Chondrocyte (in vitro differentiated cells): ENCODE data around the gene BBLN. TPM values are rescaled to one million over a fixed set of nuclear protein-coding genes. Genes with fewer than 3 reads are reported as not detected.

ENCODE experiments used
- DNase-seq: peaks from one replicate; pipeline ENCODE4 v3.0.0; 2021; ENCODE audit warnings: mixed read lengths, low spot score
- H3K27ac Mint-ChIP-seq: one replicate; pipeline ENCODE4 v1.8.0; 2021; ENCODE audit warnings: mild to moderate bottlenecking, moderate library complexity, mixed read lengths; ENCODE audit not compliant: unreplicated experiment
- H3K27me3 Mint-ChIP-seq: 2 replicates; pipeline ENCODE4 v1.8.0; 2021; ENCODE audit warnings: low read depth, mixed read lengths
- H3K36me3 Mint-ChIP-seq: 2 replicates; pipeline ENCODE4 v1.8.0; 2021; ENCODE audit warnings: low read depth, mixed read lengths
- H3K4me1 Mint-ChIP-seq: 2 replicates; pipeline ENCODE4 v1.8.0; 2021; ENCODE audit warnings: low read depth, mild to moderate bottlenecking, mixed read lengths
- H3K4me3 Mint-ChIP-seq: one replicate; pipeline ENCODE4 v1.8.0; 2021; ENCODE audit warnings: mild to moderate bottlenecking, moderate library complexity, mixed read lengths; ENCODE audit not compliant: unreplicated experiment
- H3K9me3 Mint-ChIP-seq: 2 replicates; pipeline ENCODE4 v1.8.0; 2021; ENCODE audit warnings: low read depth, mixed read lengths
- CTCF ChIP-seq: fragments of 200-600 bp; sonication (generic); IDR thresholded peaks from 2 replicates; pipeline ENCODE4 v1.5.0; 2021; ENCODE audit warnings: antibody characterized with exemption, mild to moderate bottlenecking, moderate library complexity
- total RNA-seq: library from RNA; stranded (reverse); gene quantifications from 3 replicates; pipeline ENCODE4 v1.2.1, GENCODE V29; 2021

Gene BBLN
- total RNA-seq, 1 donor from 2014 or later, result 78.8 TPM

GRCh38 chr9:128203707-128204551, 43.9 kb downstream of the BBLN start:
- no peaks in the 10 kb centered on the region for H3K9me3 Mint-ChIP-seq
- peak overlapping the region; percentile 85 for H3K27ac Mint-ChIP-seq
- no peak for TF ChIP-seq CTCF
- H3K36me3 Mint-ChIP-seq, result no peaks in the 10 kb centered on the region
- DNase-seq, result no peak
- no peaks in the 10 kb centered on the region for H3K27me3 Mint-ChIP-seq
- H3K4me1 Mint-ChIP-seq, result peaks cover 54% of the 10 kb centered on the region
- peak overlapping the region; percentile 88 for H3K4me3 Mint-ChIP-seq

DNA sequence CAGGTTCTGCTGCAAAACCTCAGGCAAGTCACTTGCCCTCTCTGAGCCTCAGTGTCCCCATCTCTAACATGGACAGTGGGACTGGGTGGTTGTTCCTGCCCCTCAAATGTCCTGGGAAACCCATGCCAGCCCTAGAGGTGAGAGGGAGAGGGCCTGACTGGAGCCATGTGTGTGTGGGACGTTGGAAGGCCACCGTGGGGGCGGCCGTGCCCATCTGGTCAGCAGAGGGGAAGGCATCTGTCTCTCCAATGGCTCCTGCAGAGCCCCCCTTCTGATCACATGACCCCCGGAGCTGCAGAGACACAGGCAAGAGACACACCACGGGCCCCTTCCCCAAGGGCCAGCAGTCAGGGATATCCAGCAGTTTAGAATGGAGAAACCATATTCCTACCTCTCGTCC, 44.8 kb downstream of the BBLN start:
- H3K4me3 Mint-ChIP-seq, result peak overlapping the region; percentile 88
- no peak for TF ChIP-seq CTCF
- no peaks in the 10 kb centered on the region for H3K36me3 Mint-ChIP-seq

GRCh38 chr9:128205296-128205944, 45.4 kb downstream of the BBLN start:
- no peak overlapping the region for H3K27ac Mint-ChIP-seq
- TF ChIP-seq CTCF, result no peak
- H3K36me3 Mint-ChIP-seq, result no peaks in the 10 kb centered on the region
- H3K4me3 Mint-ChIP-seq, result no peak overlapping the region
- peaks cover 67% of the 10 kb centered on the region for H3K4me1 Mint-ChIP-seq
- DNase-seq, result no peak
- H3K9me3 Mint-ChIP-seq, result no peaks in the 10 kb centered on the region
- no peaks in the 10 kb centered on the region for H3K27me3 Mint-ChIP-seq

More for the DNA sequence above, 44.8 kb downstream of the BBLN start:
- DNase-seq, result no peak
- Mint-ChIP-seq H3K27me3 (no peaks in the 10 kb centered on the region), H3K27ac (peak overlapping the region; percentile 85), H3K9me3 (no peaks in the 10 kb centered on the region), H3K4me1 (peaks cover 63% of the 10 kb centered on the region)

GRCh38 chr9:128206484-128206883, 46.4 kb downstream of the BBLN start:
- Mint-ChIP-seq H3K36me3 (no peaks in the 10 kb centered on the region), H3K9me3 (no peaks in the 10 kb centered on the region), H3K27me3 (no peaks in the 10 kb centered on the region), H3K4me3 (no peak overlapping the region), H3K4me1 (peaks cover 77% of the 10 kb centered on the region), H3K27ac (peak overlapping the region; percentile 27)
- DNase-seq, result no peak
- TF ChIP-seq CTCF, result no peak
